Coronary artery (tissue), 2 donors: ENCODE results near the gene PARVA.

Source experiments
- DNase-seq: peaks from one replicate; pipeline ENCODE4 v3.0.0-alpha.2; 2017; ENCODE audit warnings: low spot score
- H3K27ac ChIP-seq, 2 donors: fragments of 200-600 bp; sonication (generic); one replicate each; pipeline ENCODE4 v1.5.1; 2016 to 2019
- H3K4me3 ChIP-seq: fragments of 200-600 bp; sonication (generic); 2 replicates; pipeline ENCODE4 v1.5.1; 2016; ENCODE audit warnings: mild to moderate bottlenecking, moderate library complexity
- CTCF ChIP-seq: fragments of 200-600 bp; sonication (generic); IDR thresholded peaks from one replicate; pipeline ENCODE4 v1.5.1; 2019; ENCODE audit warnings: antibody characterized with exemption

Gene PARVA

GRCh38 chr11:12438291-12438690 lies 60.9 kb downstream of the PARVA start:
- Histone ChIP-seq H3K27ac (no peak overlapping the region), H3K4me3 (no peak overlapping the region)
- TF ChIP-seq CTCF, result no peak
- DNase-seq, result no peak

GRCh38 chr11:12439615-12440014 lies 62.2 kb downstream of the PARVA start:
- DNase-seq, result no peak
- TF ChIP-seq CTCF, result no peak
- no peak overlapping the region for H3K27ac ChIP-seq
- H3K4me3 ChIP-seq, result no peak overlapping the region

- Histone ChIP-seq H3K27ac (no peak overlapping the region), H3K4me3 (no peak overlapping the region)
- DNase-seq, result no peak
- no peak for TF ChIP-seq CTCF
Observed at GRCh38 chr11:12440565-12440964, 63.2 kb downstream of the PARVA start.

GRCh38 chr11:12441231-12441861 lies 64.0 kb downstream of the PARVA start:
- TF ChIP-seq CTCF, result no peak
- no peak for DNase-seq
- H3K27ac ChIP-seq, result no peak overlapping the region
- no peak overlapping the region for H3K4me3 ChIP-seq

GRCh38 chr11:12444601-12445000 lies 67.2 kb downstream of the PARVA start:
- DNase-seq, result no peak
- no peak overlapping the region for H3K4me3 ChIP-seq
- no peak for TF ChIP-seq CTCF
- no peak overlapping the region for H3K27ac ChIP-seq

GRCh38 chr11:12445001-12445400 lies 67.6 kb downstream of the PARVA start:
- TF ChIP-seq CTCF, result no peak
- Histone ChIP-seq H3K27ac (no peak overlapping the region), H3K4me3 (no peak overlapping the region)
- DNase-seq, result no peak

- no peak for DNase-seq
- Histone ChIP-seq H3K27ac (no peak overlapping the region), H3K4me3 (no peak overlapping the region)
- TF ChIP-seq CTCF, result no peak
Observed at GRCh38 chr11:12446863-12447262, 69.5 kb downstream of the PARVA start.
